Stimulated activated CD4-positive, alpha-beta T cell treated with anti-CD3 and anti-CD28 coated beads, Interleukin-15, amount 100 ng/mL, for 48 hours (primary cell): ENCODE results near the gene PIK3R6.

Source experiments
- DNase-seq, 2 donors: peaks; one replicate each; pipeline ENCODE4 v3.0.0-alpha.2; 2020; ENCODE audit warnings: low read depth in 2 of 2

Gene PIK3R6

GRCh38 chr17:8894673-8895578, 27.5 kb upstream of the PIK3R6 start:
- DNase-seq = peak in 1 of 2 donors; percentile 32

GRCh38 chr17:8894202-8894671, 26.8 kb upstream of the PIK3R6 start:
- DNase-seq = no peak

DNA sequence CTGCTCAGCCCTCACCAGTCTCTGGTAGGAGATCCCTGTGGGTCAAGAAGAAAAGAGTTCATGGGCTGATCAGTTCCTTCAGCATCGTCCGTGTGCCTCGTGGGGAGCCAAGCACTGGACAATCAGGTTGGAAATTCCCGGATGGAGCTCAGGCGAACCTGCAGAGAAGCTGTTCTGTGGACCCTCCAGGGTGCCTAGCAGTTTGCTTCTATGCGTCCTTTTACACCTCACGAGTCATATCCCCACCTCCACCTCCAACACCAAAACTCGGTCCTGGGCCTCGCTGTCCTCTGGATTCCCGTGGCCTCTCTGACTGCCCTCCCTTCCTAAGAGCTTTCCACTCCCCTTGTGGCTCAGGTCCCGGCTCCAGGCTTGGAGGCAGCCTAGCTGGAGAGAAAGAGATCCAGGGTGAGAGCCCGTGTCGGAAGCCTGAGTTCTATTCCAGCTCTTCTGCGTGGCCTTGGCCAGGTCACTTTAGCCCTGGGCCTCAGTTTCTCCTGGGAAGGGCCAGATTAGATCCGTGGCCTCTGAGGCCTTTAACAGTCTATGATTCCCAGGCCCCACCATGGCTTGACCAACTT, 26.2 kb upstream of the PIK3R6 start:
- DNase-seq = no peak

GRCh38 chr17:8893059-8893458, 25.6 kb upstream of the PIK3R6 start:
- DNase-seq = no peak

GRCh38 chr17:8892338-8892690, 24.8 kb upstream of the PIK3R6 start:
- no peak for DNase-seq

- no peak for DNase-seq
Measured at GRCh38 chr17:8890671-8891070, 23.2 kb upstream of the PIK3R6 start.

DNA sequence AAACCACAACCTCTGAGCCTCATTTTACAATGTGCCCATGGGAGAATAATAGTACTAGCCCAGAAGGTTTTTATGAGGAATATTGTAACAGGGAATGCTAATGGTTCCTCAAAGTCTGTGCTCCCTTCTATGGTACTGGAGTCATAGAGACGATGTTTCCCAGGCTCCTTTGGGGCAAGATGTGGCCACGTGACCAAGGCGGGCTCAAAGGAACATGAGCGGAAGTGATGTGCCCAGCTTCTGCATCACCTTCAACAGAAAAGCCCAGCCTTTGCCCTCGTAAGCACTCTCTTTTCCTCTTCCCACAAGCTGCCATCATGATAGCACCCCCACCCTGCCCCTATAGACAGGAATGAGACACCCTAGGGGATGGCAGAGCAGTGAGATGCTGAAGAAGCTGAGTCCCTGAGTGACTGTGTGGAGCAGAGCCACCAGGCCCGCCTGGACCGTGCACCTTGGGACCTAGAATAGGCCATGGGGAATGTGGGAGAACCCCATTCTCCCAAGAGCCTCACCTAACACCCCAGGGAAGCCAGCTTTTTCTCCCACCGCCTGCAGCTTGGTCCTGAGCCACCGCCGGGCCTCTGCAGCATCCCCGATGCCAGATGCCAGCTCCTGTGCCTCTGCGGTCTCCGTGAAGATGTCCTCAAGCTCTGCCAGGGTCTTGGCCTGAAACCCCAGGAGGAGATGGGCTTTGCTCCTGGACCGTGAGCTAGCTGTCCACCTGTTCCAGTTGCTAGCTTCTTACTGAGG, 22.2 kb upstream of the PIK3R6 start:
- DNase-seq = no peak

DNA sequence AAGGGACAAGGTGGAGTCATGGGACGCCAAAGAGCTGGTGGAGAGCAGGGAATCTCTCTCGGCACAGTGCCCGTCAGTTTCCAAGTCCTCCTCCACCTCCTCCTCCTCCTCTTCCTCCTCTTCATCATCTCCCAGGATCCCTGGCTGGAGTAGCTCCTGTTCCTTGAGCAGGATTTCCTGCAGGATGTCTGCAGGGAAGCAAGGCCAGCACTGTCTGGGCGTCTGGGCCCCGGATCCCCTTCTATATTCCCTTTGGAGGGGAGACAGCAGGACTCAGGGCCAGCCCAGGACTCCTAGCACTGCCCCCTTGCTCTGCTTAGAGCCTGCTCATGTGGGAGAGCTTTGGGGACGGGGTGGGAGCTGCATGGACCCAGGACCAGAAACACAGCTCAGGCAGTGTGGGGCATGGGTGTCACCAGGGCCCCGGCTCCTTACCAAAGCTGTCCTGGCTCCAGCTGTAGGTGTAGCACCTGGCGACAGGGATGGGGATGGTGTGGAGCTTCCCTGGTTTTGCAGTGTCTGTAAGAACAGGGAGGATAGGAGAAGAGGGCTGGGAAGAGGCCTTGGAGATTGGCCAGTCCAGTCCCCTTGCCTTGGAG, 21.3 kb upstream of the PIK3R6 start:
- no peak for DNase-seq

DNA sequence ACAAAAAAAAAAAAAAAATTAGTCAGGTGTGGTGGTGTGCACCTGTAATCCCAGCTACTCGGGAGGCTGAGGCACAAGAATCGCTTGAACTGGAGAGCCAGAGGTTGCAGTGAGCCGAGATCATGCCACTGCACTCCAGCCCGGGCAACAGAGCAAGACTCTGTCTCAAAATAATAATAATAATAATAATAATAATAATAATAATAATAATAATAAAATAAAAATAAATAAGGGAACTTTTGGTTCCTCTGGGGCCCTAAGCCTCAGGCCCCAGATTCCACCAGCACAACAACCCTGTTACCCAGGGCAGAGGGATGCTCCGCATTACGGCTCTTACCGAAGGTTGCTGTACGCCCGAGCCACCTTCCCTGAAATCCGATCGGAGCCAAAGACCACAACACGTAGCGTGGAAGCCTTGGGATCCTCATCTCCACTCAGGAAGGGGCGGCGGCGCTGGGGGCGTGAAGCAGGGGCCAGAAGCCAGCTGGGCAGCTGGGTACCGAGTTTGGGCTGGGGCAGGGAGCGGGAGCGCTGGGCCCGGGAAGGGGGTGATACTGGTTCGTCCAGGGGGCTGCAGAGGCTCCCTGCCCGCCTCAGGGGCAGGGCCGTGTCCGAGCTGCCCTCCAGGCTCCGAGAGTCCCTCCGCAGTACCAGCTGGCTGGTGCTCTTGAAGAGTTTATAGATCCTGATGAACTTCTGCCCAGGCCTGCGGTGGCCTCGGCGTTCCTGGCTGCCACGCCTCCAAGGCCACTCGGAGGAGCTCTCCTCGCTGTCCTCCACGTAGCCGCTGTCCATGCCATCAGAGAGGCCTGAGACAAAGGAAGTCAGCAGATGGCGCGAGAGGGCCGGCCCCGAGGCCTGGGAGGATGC, 20.6 kb upstream of the PIK3R6 start:
- no peak for DNase-seq

GRCh38 chr17:8887301-8887700, 19.8 kb upstream of the PIK3R6 start:
- no peak for DNase-seq

GRCh38 chr17:8885967-8886684, 18.7 kb upstream of the PIK3R6 start:
- DNase-seq = no peak

- peak; percentile 44 to 70 for DNase-seq
Measured at GRCh38 chr17:8885163-8885966, 17.9 kb upstream of the PIK3R6 start.

GRCh38 chr17:8884336-8884990, 17.0 kb upstream of the PIK3R6 start:
- no peak for DNase-seq

GRCh38 chr17:8883353-8883752, 15.9 kb upstream of the PIK3R6 start:
- no peak for DNase-seq

DNA sequence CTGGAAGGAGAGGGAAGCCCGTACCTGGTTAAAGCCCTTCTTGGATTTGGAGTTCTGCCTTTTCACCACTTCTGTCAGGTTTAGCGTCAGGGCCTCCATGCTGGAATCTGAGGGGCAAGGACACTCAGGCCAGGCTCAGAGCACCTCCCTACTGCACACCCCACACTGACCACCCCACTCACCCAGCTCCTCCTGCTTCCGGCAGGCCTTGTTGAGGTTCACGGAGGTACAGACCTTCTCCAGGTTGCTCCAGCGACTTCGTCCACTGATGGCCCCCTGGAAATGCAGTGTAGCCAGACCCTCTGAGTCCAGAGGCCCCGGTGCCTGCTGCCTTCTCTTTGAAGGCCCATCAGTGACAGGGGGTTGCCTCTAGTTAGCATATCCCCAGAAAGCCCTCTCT, 14.1 kb upstream of the PIK3R6 start:
- no peak for DNase-seq

DNA sequence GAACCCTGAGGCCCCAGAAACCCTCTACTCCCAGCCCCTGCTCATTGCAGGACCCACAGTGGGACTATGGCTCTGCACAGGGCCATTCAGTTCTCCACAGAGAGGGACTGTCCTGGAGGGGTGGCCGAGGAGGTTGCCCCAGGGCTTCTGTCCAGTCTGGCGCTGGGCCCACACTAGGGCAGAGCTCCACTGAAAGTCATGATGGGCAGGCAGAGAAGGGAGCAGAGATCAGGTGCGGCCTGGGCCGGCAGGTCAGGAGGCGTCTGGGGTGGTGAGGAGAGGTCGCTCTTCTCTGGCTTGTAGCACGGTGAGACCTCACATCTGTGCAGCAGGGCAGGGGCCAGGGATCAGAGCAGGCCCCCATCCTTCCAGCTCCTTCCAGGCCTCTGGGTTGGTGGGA, 13.0 kb upstream of the PIK3R6 start:
- DNase-seq = no peak

GRCh38 chr17:8879410-8879809, 11.9 kb upstream of the PIK3R6 start:
- DNase-seq = no peak

- DNase-seq = no peak
Measured at GRCh38 chr17:8877984-8878383, 10.5 kb upstream of the PIK3R6 start.

DNA sequence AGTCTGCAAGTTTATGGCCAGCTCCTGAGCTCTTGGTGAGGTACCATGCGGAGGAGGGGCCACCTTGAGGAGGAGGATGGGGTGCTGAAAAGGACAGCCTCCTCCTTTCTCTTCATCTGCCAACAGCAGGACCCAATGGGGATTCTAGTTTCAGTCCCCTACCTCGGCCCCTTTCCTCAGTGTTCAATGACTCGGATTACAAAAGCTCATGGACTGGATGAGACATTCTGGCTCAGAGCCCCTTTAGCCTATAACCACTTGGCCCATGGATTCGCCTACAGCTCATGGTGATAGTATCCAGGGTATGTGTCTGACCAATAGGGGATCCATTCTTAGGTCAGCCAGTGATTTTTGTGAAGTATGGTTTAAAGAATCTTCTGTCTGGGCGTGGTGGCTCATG, 8.5 kb upstream of the PIK3R6 start:
- no peak for DNase-seq
